Activated naive CD4-positive, alpha-beta T cell treated with anti-CD3 and anti-CD28 coated beads, Interleukin-2, amount 50 U/mL, for 16 hours (primary cell): ENCODE data around the gene TMEM272.
"Not testable (repeated sequence)": the region's sequence is repeated elsewhere in the genome, so short reads cannot be mapped to it uniquely, and the experiment has no call there.

Source experiments
- DNase-seq: peaks from one replicate; pipeline ENCODE4 v3.0.0-alpha.2; 2020

The TMEM272 gene

GRCh38 chr13:51824712-51825111, 20.3 kb downstream of the TMEM272 start:
- DNase-seq, result not testable (repeated sequence)

- DNase-seq, result no peak
Measured at GRCh38 chr13:51823863-51824262, 21.1 kb downstream of the TMEM272 start.

- no peak for DNase-seq
Measured at GRCh38 chr13:51823359-51823758, 21.6 kb downstream of the TMEM272 start.

- DNase-seq, result no peak
Measured at GRCh38 chr13:51822106-51822815, 22.7 kb downstream of the TMEM272 start.

GRCh38 chr13:51821606-51822005, 23.4 kb downstream of the TMEM272 start:
- DNase-seq, result no peak

GRCh38 chr13:51820016-51820597, 24.9 kb downstream of the TMEM272 start:
- no peak for DNase-seq

GRCh38 chr13:51819544-51819943, 25.4 kb downstream of the TMEM272 start:
- no peak for DNase-seq

- peak; percentile 67 for DNase-seq
Measured at GRCh38 chr13:51818781-51819511, 26.0 kb downstream of the TMEM272 start.

- no peak for DNase-seq
Measured at GRCh38 chr13:51818276-51818675, 26.7 kb downstream of the TMEM272 start.

GRCh38 chr13:51817717-51818116, 27.3 kb downstream of the TMEM272 start:
- no peak for DNase-seq

- no peak for DNase-seq
Measured at GRCh38 chr13:51816604-51817249, 28.2 kb downstream of the TMEM272 start.

- no peak for DNase-seq
Measured at GRCh38 chr13:51815848-51816247, 29.1 kb downstream of the TMEM272 start.

- DNase-seq, result peak; percentile 70
Measured at GRCh38 chr13:51814825-51815650, 29.9 kb downstream of the TMEM272 start.

GRCh38 chr13:51814071-51814470, 30.9 kb downstream of the TMEM272 start:
- no peak for DNase-seq

GRCh38 chr13:51811920-51812451, 33.0 kb downstream of the TMEM272 start:
- no peak for DNase-seq

- no peak for DNase-seq
Measured at GRCh38 chr13:51811046-51811445, 33.9 kb downstream of the TMEM272 start.

- DNase-seq, result no peak
Measured at GRCh38 chr13:51808811-51809210, 36.2 kb downstream of the TMEM272 start.

- no peak for DNase-seq
Measured at GRCh38 chr13:51807041-51807440, 37.9 kb downstream of the TMEM272 start.

GRCh38 chr13:51806566-51806965, 38.4 kb downstream of the TMEM272 start:
- DNase-seq, result no peak

GRCh38 chr13:51805925-51806324, 39.1 kb downstream of the TMEM272 start:
- DNase-seq, result no peak

GRCh38 chr13:51805313-51805712, 39.7 kb downstream of the TMEM272 start:
- no peak for DNase-seq
